ENCODE measurements around the gene SSH2. TPM values are rescaled to one million over a fixed set of nuclear protein-coding genes. Genes with fewer than 3 reads are reported as not detected.

Gene SSH2
- total and polyA plus RNA-seq, 2 donors (not counting 1 experiment from before 2014, with no cell fraction given): 51.5 to 183 TPM

DNA sequence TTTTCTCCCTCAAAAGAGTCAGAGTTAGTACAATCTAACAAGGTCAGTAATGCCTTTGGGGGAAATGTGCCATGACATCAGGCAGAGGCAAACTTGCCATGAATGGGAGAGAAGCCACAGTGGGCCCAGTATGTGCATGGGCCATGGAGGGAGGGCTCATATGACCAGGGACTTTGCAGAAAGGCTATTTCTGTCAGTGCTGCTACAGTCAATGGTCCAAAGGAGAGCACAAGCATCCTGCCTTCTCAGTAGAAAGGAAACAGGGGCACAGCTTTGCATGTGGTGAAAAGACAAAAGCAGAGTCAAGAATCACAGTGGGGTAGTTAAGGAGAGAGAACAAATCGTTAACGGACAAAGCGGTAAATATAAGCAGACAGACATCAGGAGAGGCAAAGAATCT lies 296.1 kb downstream of the SSH2 start:
- no peak overlapping the region for H2AFZ ChIP-seq (ENCODE audit: insufficient read depth, low read depth, low read length, poor library complexity, severe bottlenecking)
- intact Hi-C loops (cut with micrococcal nuclease): no loop called here
- no peaks in the 10 kb centered on the region for H3K27me3 ChIP-seq (replicated peaks in 1 of 4; ENCODE audit: control extremely low read depth in 1 of 4, control insufficient read depth in 3 of 4, insufficient read depth in 4 of 4, low read length in 3 of 4)
- H3K4me1 ChIP-seq (ENCODE audit: control insufficient read depth in 2 of 2, insufficient read depth in 2 of 2, low read length in 2 of 2): peaks cover under 1 to 6% of the 10 kb centered on the region in 2 donors
- H3K27me3 Mint-ChIP-seq: no peaks in the 10 kb centered on the region
- TF ChIP-seq EZH2 (IDR thresholded peaks at IDR 0.05; ENCODE audit: borderline replicate concordance, insufficient read depth, low read depth, low read length, poor library complexity, severe bottlenecking): no peak
- TF ChIP-seq, protein P1, sequence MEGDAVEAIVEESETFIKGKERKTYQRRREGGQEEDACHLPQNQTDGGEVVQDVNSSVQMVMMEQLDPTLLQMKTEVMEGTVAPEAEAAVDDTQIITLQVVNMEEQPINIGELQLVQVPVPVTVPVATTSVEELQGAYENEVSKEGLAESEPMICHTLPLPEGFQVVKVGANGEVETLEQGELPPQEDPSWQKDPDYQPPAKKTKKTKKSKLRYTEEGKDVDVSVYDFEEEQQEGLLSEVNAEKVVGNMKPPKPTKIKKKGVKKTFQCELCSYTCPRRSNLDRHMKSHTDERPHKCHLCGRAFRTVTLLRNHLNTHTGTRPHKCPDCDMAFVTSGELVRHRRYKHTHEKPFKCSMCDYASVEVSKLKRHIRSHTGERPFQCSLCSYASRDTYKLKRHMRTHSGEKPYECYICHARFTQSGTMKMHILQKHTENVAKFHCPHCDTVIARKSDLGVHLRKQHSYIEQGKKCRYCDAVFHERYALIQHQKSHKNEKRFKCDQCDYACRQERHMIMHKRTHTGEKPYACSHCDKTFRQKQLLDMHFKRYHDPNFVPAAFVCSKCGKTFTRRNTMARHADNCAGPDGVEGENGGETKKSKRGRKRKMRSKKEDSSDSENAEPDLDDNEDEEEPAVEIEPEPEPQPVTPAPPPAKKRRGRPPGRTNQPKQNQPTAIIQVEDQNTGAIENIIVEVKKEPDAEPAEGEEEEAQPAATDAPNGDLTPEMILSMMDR (IDR thresholded peaks at IDR 0.05): no peak
- no peaks in the 10 kb centered on the region for H3K9me3 Mint-ChIP-seq (ENCODE audit: insufficient read depth)
- H3K4me2 ChIP-seq (replicated peaks; ENCODE audit: low read depth, low read length, poor library complexity, severe bottlenecking): no peak overlapping the region
- no peak overlapping the region for H3K4me3 Mint-ChIP-seq
- WGBS (ENCODE audit: insufficient coverage): 100% methylated on average over 3 of the region's 3 CpGs
- H3K27ac Mint-ChIP-seq: no peak overlapping the region
- ChIA-PET CTCF (interaction anchor here (1.9 kb wide), 1 partner anchor 17 kb away, joined by 7 read pairs; no protein-coding TSS in a partner anchor), POLR2A (no interaction called here)
- H3K9me3 ChIP-seq (ENCODE audit: control extremely low read depth in 1 of 3, control insufficient read depth in 2 of 3, insufficient read depth in 1 of 3, low read length in 2 of 3): no peaks in the 10 kb centered on the region
- no peak overlapping the region for H3K4me3 ChIP-seq (ENCODE audit: control extremely low read depth in 1 of 5, extremely low read depth in 1 of 5, insufficient read depth in 1 of 5, low read depth in 2 of 5, low read length in 4 of 5)
- peaks cover 22% of the 10 kb centered on the region for H3K79me2 ChIP-seq (ENCODE audit: control insufficient read depth, insufficient read depth, low read length)
- H4K20me1 ChIP-seq (ENCODE audit: control insufficient read depth, insufficient read depth, low read length, poor library complexity, severe bottlenecking): peaks cover 34% of the 10 kb centered on the region
- H3K27ac ChIP-seq (ENCODE audit: low read length in 2 of 2): no peak overlapping the region
- ATAC-seq (ENCODE audit: low read depth) (no peak), DNase-seq (no peak)
- peaks cover 9% of the 10 kb centered on the region for H3K4me1 Mint-ChIP-seq
- peaks cover 18 to 68% of the 10 kb centered on the region in 2 experiments for H3K36me3 ChIP-seq (replicated peaks in 1 of 2; ENCODE audit: control extremely low read depth in 1 of 2, control insufficient read depth in 1 of 2, extremely low read depth in 1 of 2, insufficient read depth in 2 of 2, low read length in 1 of 2)
- H3K9ac ChIP-seq (ENCODE audit: low read length): no peak overlapping the region

DNA sequence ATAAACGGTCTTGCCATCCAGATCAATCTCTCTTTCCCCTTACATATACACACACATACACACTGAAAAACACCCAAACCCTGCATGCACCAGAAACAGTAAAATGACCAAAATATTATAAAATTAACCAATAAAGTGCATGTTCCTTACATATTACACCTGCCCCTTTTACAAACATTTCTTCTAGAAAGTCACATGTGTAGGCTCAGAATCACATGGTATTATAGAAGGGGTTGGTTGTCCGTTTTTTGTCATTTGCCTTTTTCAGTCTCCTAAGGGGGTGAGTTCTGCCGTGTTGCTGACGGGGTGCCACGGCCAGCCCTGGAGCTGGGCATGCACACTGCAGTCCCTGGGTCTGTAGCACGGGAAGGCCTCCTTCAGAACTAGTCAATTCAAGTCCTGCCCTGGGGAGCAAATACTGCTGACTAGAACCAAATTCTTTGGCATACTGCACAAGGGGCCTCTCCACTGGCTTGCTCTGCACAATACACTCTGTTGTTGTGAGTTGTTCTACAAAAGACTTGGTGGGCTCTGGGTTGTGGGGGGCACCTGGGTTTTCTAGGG lies 299.3 kb downstream of the SSH2 start:
- Histone ChIP-seq H3K9me3 (ENCODE audit: control extremely low read depth in 1 of 3, control insufficient read depth in 2 of 3, insufficient read depth in 1 of 3, low read length in 2 of 3) (no peaks in the 10 kb centered on the region), H3K36me3 (replicated peaks in 1 of 2; ENCODE audit: control extremely low read depth in 1 of 2, control insufficient read depth in 1 of 2, extremely low read depth in 1 of 2, insufficient read depth in 2 of 2, low read length in 1 of 2) (peaks cover 4 to 57% of the 10 kb centered on the region in 2 experiments), H3K4me3 (ENCODE audit: control extremely low read depth in 1 of 5, extremely low read depth in 1 of 5, insufficient read depth in 1 of 5, low read depth in 2 of 5, low read length in 4 of 5) (no peak overlapping the region), H3K4me2 (replicated peaks; ENCODE audit: low read depth, low read length, poor library complexity, severe bottlenecking) (no peak overlapping the region), H3K27ac (ENCODE audit: low read length in 2 of 2) (no peak overlapping the region), H4K20me1 (ENCODE audit: control insufficient read depth, insufficient read depth, low read length, poor library complexity, severe bottlenecking) (peaks cover 53% of the 10 kb centered on the region), H2AFZ (ENCODE audit: insufficient read depth, low read depth, low read length, poor library complexity, severe bottlenecking) (no peak overlapping the region), H3K27me3 (replicated peaks in 1 of 4; ENCODE audit: control extremely low read depth in 1 of 4, control insufficient read depth in 3 of 4, insufficient read depth in 4 of 4, low read length in 3 of 4) (no peaks in the 10 kb centered on the region), H3K79me2 (ENCODE audit: control insufficient read depth, insufficient read depth, low read length) (peaks cover 8% of the 10 kb centered on the region), H3K4me1 (ENCODE audit: control insufficient read depth in 2 of 2, insufficient read depth in 2 of 2, low read length in 2 of 2) (no peaks in the 10 kb centered on the region), H3K9ac (ENCODE audit: low read length) (no peak overlapping the region)
- ChIA-PET POLR2A (no interaction called here), CTCF (interaction anchor here (1.1 kb wide), 1 partner anchor 13 kb away, joined by 5 read pairs; no protein-coding TSS in a partner anchor)
- ATAC-seq (ENCODE audit: low read depth) (no peak), DNase-seq (no peak)
- Mint-ChIP-seq H3K4me1 (peaks cover 17% of the 10 kb centered on the region), H3K9me3 (ENCODE audit: insufficient read depth) (no peaks in the 10 kb centered on the region), H3K27ac (peak overlapping the region; percentile 56), H3K4me3 (no peak overlapping the region), H3K27me3 (no peaks in the 10 kb centered on the region)
- WGBS (ENCODE audit: insufficient coverage): 98% methylated on average over 5 of the region's 6 CpGs
- intact Hi-C loops (cut with micrococcal nuclease): no loop called here
- TF ChIP-seq, protein P1 (IDR thresholded peaks at IDR 0.05): no peak
- no peak for TF ChIP-seq EZH2 (IDR thresholded peaks at IDR 0.05; ENCODE audit: borderline replicate concordance, insufficient read depth, low read depth, low read length, poor library complexity, severe bottlenecking)

All from B cell (primary cell).